ENCODE results near the gene LYRM2.

DNA sequence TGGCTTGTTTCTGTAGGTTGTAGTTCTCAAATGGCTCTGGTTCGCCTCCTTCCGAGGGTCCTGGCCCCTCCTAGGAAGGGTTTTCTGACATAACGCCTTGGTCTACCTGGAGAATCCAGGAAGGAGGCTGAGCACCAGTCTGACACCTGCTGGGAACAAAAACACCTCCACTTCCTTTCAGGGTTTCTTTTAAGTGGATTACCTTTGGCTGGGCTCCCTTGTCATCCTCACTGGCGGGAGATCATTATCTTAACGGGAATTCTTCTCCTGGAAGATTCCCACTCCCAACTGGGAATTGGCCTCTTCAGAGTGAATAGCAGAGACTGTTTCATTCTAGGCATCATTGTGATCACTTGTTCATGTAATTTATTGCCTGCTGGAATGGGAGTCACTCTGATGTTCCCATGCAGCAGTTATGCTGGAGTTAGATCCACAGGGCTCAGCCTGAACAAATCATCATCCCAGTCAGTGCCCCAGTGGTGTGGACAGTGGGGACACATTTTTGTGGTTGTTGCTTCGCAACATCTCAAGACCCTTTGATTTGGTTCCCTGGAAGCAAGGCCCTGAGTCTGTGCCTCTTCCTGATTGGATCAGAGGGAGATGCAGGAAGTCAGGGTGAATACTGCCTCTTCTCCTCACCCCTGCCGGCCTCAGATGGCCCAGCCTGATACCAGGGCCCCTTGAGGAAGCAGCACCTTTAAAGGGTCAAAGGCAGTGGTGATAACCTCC, 49.1 kb downstream of the LYRM2 start:
- TF ChIP-seq, protein P1, sequence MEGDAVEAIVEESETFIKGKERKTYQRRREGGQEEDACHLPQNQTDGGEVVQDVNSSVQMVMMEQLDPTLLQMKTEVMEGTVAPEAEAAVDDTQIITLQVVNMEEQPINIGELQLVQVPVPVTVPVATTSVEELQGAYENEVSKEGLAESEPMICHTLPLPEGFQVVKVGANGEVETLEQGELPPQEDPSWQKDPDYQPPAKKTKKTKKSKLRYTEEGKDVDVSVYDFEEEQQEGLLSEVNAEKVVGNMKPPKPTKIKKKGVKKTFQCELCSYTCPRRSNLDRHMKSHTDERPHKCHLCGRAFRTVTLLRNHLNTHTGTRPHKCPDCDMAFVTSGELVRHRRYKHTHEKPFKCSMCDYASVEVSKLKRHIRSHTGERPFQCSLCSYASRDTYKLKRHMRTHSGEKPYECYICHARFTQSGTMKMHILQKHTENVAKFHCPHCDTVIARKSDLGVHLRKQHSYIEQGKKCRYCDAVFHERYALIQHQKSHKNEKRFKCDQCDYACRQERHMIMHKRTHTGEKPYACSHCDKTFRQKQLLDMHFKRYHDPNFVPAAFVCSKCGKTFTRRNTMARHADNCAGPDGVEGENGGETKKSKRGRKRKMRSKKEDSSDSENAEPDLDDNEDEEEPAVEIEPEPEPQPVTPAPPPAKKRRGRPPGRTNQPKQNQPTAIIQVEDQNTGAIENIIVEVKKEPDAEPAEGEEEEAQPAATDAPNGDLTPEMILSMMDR (IDR thresholded peaks at IDR 0.05; ENCODE audit: control extremely low read depth in 1 of 3, insufficient read depth in 1 of 3, low read depth in 1 of 3, low read length in 3 of 3): no peak
- no peak for TF ChIP-seq GABPA (IDR thresholded peaks at IDR 0.05; ENCODE audit: borderline replicate concordance, insufficient read depth, low read length)
- TF ChIP-seq EP300 (IDR thresholded peaks at IDR 0.05; ENCODE audit: borderline replicate concordance in 1 of 2, low read depth in 2 of 2, low read length in 2 of 2): no peak
- TF ChIP-seq POLR2A (IDR thresholded peaks at IDR 0.05; ENCODE audit: control extremely low read depth in 1 of 2, low read depth in 2 of 2, low read length in 2 of 2): no peak
- TF ChIP-seq GTF2F1 (IDR thresholded peaks at IDR 0.05; ENCODE audit: borderline replicate concordance, low read depth, low read length): no peak
- no peak for TF ChIP-seq SP4 (IDR thresholded peaks at IDR 0.05; ENCODE audit: low read length)
- TF ChIP-seq CREB1 (IDR thresholded peaks at IDR 0.05): no peak
- peak in 1 of 2 experiments; percentile 33; a peak in 2 of 4 replicates for TF ChIP-seq RAD21 (IDR thresholded peaks at IDR 0.05 in 1 of 2, conservative IDR thresholded peaks at IDR 0.05 in 1 of 2; ENCODE audit: low read depth in 2 of 2, low read length in 2 of 2)
- TF ChIP-seq POLR2AphosphoS5 (IDR thresholded peaks at IDR 0.05; ENCODE audit: low read depth, low read length): no peak
- TF ChIP-seq, protein P2, sequence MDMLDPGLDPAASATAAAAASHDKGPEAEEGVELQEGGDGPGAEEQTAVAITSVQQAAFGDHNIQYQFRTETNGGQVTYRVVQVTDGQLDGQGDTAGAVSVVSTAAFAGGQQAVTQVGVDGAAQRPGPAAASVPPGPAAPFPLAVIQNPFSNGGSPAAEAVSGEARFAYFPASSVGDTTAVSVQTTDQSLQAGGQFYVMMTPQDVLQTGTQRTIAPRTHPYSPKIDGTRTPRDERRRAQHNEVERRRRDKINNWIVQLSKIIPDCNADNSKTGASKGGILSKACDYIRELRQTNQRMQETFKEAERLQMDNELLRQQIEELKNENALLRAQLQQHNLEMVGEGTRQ (IDR thresholded peaks at IDR 0.05; ENCODE audit: low read length): no peak
- no peak for TF ChIP-seq SAP30 (IDR thresholded peaks at IDR 0.05; ENCODE audit: insufficient read depth, insufficient replicate concordance, low read length)
